CD4-positive, alpha-beta T cell (primary cell): ENCODE results near the gene BICC1. TPM values are rescaled to one million over a fixed set of nuclear protein-coding genes. Genes with fewer than 3 reads are reported as not detected.

Source experiments
- ATAC-seq: fragments of 200-7000 bp; cut with Tn5 transposase; one replicate; pipeline ENCODE4 v1.10.0; 2022; ENCODE audit warnings: mild to moderate bottlenecking; ENCODE audit not compliant: poor library complexity
- CTCF ChIA-PET: fragments of 350-600 bp; sonication (Branson Sonifier 250); formaldehyde crosslinking; loops from one replicate; lab custom pipeline; 2021; ENCODE audit warnings: antibody characterized with exemption, inconsistent platforms; lab: Charles Lee
- POLR2A ChIA-PET: fragments of 350-600 bp; sonication (Branson Sonifier 250); formaldehyde crosslinking; loops from one replicate; lab custom pipeline; 2021; ENCODE audit warnings: antibody characterized with exemption, inconsistent platforms; lab: Charles Lee
- DNase-seq, 14 experiments: peaks; one replicate each; pipeline ENCODE4 v3.0.0-alpha.2; 2013 to 2020; ENCODE audit warnings: mixed read lengths in 2 of 14
- H3K27ac ChIP-seq, 2 donors: one replicate each; pipeline versions ENCODE4 v1.5.1 to v1.7.0; 2013; ENCODE audit warnings: low read length in 2 of 2, low read depth in 1 of 2, mild to moderate bottlenecking in 1 of 2
- H3K27me3 ChIP-seq, 2 experiments: 1 replicate in 1 of 2; 2 replicates in 1 of 2; pipeline versions ENCODE4 v1.6.1 to v1.7.0; 2013; ENCODE audit warnings: low read length in 2 of 2, control low read depth in 1 of 2, mild to moderate bottlenecking in 1 of 2, moderate library complexity in 1 of 2; ENCODE audit not compliant: insufficient read depth in 2 of 2, control insufficient read depth in 1 of 2
- H3K36me3 ChIP-seq: one replicate; pipeline ENCODE4 v1.6.1; 2013; ENCODE audit warnings: low read length, control low read depth; ENCODE audit not compliant: insufficient read depth
- H3K4me1 ChIP-seq: one replicate; pipeline ENCODE4 v1.6.1; 2013; ENCODE audit warnings: low read length, control low read depth; ENCODE audit not compliant: insufficient read depth
- H3K4me3 ChIP-seq: one replicate; pipeline ENCODE4 v1.5.1; 2013; ENCODE audit warnings: mild to moderate bottlenecking, low read length, moderate library complexity
- H3K9me3 ChIP-seq, 2 experiments: 1 replicate in 1 of 2; 2 replicates in 1 of 2; pipeline versions ENCODE4 v1.6.1 to v1.7.0; 2013; ENCODE audit warnings: low read length in 2 of 2, mild to moderate bottlenecking in 2 of 2, control low read depth in 1 of 2, moderate library complexity in 1 of 2; ENCODE audit not compliant: control insufficient read depth in 1 of 2, insufficient read depth in 1 of 2
- H3K27ac Mint-ChIP-seq: one replicate; pipeline ENCODE4 v1.8.0; 2020; ENCODE audit warnings: mixed read lengths
- H3K27me3 Mint-ChIP-seq: one replicate; pipeline ENCODE4 v1.8.0; 2021; ENCODE audit warnings: mixed read lengths
- H3K36me3 Mint-ChIP-seq: one replicate; pipeline ENCODE4 v1.8.0; 2021; ENCODE audit warnings: low read depth, mixed read lengths
- H3K4me1 Mint-ChIP-seq: one replicate; pipeline ENCODE4 v1.8.0; 2021; ENCODE audit warnings: low read depth, mixed read lengths
- H3K4me3 Mint-ChIP-seq: one replicate; pipeline ENCODE4 v1.8.0; 2020; ENCODE audit warnings: mild to moderate bottlenecking, mixed read lengths
- H3K9me3 Mint-ChIP-seq: one replicate; pipeline ENCODE4 v1.8.0; 2020; ENCODE audit warnings: mixed read lengths
- CTCF ChIP-seq: fragments of 200-600 bp; IDR thresholded peaks from one replicate; pipeline ENCODE4 v1.8.0; 2022; ENCODE audit warnings: antibody characterized with exemption, mild to moderate bottlenecking
- intact Hi-C, 2 experiments: fragments of 100-400 bp; cut with DNase I in 1 of 2; cut with micrococcal nuclease in 1 of 2; formaldehyde crosslinking; loops; one replicate each; pipeline versions ENCODE4 v1.15.1 to v1.9.0; 2023 to 2025; cut with DNase I, micrococcal nuclease
- total RNA-seq, 174 experiments: library from RNA in 2 of 174; stranded (reverse) in 2 of 174; gene quantifications; one replicate each; pipeline ENCODE4 v1.2.3 and lab custom pipeline; 2021 to 2026

The BICC1 gene
- total RNA-seq, 2 experiments from 2014 or later: not detected

- Histone ChIP-seq H3K27me3 (no peaks in the 10 kb centered on the region), H3K9me3 (no peaks in the 10 kb centered on the region), H3K27ac (no peak overlapping the region), H3K4me1 (no peaks in the 10 kb centered on the region), H3K36me3 (no peaks in the 10 kb centered on the region), H3K4me3 (no peak overlapping the region)
- H3K4me1 Mint-ChIP-seq: no peaks in the 10 kb centered on the region
- H3K27me3 Mint-ChIP-seq: no peaks in the 10 kb centered on the region
- ATAC-seq (no peak), DNase-seq (no peak)
- H3K4me3 Mint-ChIP-seq: no peak overlapping the region
- no peak for TF ChIP-seq CTCF
- POLR2A ChIA-PET: no interaction called here
- intact Hi-C loops: no loop called here
- no peaks in the 10 kb centered on the region for H3K36me3 Mint-ChIP-seq
- no peak overlapping the region for H3K27ac Mint-ChIP-seq
- peaks cover 2% of the 10 kb centered on the region for H3K9me3 Mint-ChIP-seq
- CTCF ChIA-PET: no interaction called here
Measured at GRCh38 chr10:58698777-58699356, 186.2 kb downstream of the BICC1 start.

GRCh38 chr10:58700591-58700990, 187.9 kb downstream of the BICC1 start:
- Mint-ChIP-seq H3K27ac (no peak overlapping the region), H3K27me3 (no peaks in the 10 kb centered on the region), H3K4me1 (no peaks in the 10 kb centered on the region), H3K4me3 (no peak overlapping the region), H3K9me3 (no peaks in the 10 kb centered on the region), H3K36me3 (no peaks in the 10 kb centered on the region)
- ATAC-seq: no peak
- Histone ChIP-seq H3K36me3 (no peaks in the 10 kb centered on the region), H3K4me1 (no peaks in the 10 kb centered on the region), H3K9me3 (no peaks in the 10 kb centered on the region), H3K27me3 (no peaks in the 10 kb centered on the region), H3K4me3 (no peak overlapping the region), H3K27ac (no peak overlapping the region)
- ChIA-PET CTCF (no interaction called here), POLR2A (no interaction called here)
- DNase-seq: no peak
- intact Hi-C loops: no loop called here
- no peak for TF ChIP-seq CTCF

- H3K4me1 Mint-ChIP-seq: no peaks in the 10 kb centered on the region
- Histone ChIP-seq H3K36me3 (no peaks in the 10 kb centered on the region), H3K27me3 (no peaks in the 10 kb centered on the region), H3K4me1 (no peaks in the 10 kb centered on the region), H3K9me3 (no peaks in the 10 kb centered on the region), H3K27ac (no peak overlapping the region), H3K4me3 (no peak overlapping the region)
- H3K4me3 Mint-ChIP-seq: no peak overlapping the region
- POLR2A ChIA-PET: no interaction called here
- H3K36me3 Mint-ChIP-seq: no peaks in the 10 kb centered on the region
- ATAC-seq (no peak), DNase-seq (no peak)
- CTCF ChIA-PET: no interaction called here
- intact Hi-C loops: no loop called here
- TF ChIP-seq CTCF: no peak
- no peak overlapping the region for H3K27ac Mint-ChIP-seq
- H3K9me3 Mint-ChIP-seq: no peaks in the 10 kb centered on the region
- no peaks in the 10 kb centered on the region for H3K27me3 Mint-ChIP-seq
Measured at GRCh38 chr10:58701405-58702135, 188.9 kb downstream of the BICC1 start.
